Thyroid gland (tissue), 4 donors: ENCODE measurements around the gene UBR4.

ENCODE experiments used
- POLR2A ChIP-seq, 2 donors: fragments of 450-650 bp; IDR thresholded peaks; one replicate each; pipeline ENCODE4 v1.6.1; 2017; ENCODE audit warnings: antibody characterized with exemption in 2 of 2, mild to moderate bottlenecking in 2 of 2, moderate library complexity in 1 of 2
- TF ChIP-seq, protein P1 (sequence below), 6 experiments: fragments of 200-600 bp in 3 of 6; fragments of 450-650 bp in 3 of 6; sonication (generic) in 3 of 6; IDR thresholded peaks; one replicate each; pipeline ENCODE4 v1.5.1; 2016 to 2019; ENCODE audit warnings: antibody characterized with exemption in 6 of 6, mild to moderate bottlenecking in 2 of 6, inconsistent platforms in 1 of 6, moderate library complexity in 1 of 6

GRCh38 chr1:19157653-19158052 is 52.4 kb downstream of the UBR4 start:
- TF ChIP-seq, protein P1, sequence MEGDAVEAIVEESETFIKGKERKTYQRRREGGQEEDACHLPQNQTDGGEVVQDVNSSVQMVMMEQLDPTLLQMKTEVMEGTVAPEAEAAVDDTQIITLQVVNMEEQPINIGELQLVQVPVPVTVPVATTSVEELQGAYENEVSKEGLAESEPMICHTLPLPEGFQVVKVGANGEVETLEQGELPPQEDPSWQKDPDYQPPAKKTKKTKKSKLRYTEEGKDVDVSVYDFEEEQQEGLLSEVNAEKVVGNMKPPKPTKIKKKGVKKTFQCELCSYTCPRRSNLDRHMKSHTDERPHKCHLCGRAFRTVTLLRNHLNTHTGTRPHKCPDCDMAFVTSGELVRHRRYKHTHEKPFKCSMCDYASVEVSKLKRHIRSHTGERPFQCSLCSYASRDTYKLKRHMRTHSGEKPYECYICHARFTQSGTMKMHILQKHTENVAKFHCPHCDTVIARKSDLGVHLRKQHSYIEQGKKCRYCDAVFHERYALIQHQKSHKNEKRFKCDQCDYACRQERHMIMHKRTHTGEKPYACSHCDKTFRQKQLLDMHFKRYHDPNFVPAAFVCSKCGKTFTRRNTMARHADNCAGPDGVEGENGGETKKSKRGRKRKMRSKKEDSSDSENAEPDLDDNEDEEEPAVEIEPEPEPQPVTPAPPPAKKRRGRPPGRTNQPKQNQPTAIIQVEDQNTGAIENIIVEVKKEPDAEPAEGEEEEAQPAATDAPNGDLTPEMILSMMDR (IDR thresholded peaks at IDR 0.05) = no peak
- TF ChIP-seq POLR2A (IDR thresholded peaks at IDR 0.05) = no peak
